HG02678 (cell line): ENCODE measurements around the gene CDH13.

Experiments
- ATAC-seq: cut with Tn5 transposase; IDR thresholded peaks from one replicate; pipeline ENCODE4 v1.9.1; 2021; ENCODE audit warnings: mild to moderate bottlenecking, moderate library complexity; ENCODE audit not compliant: unreplicated experiment

The CDH13 gene

DNA sequence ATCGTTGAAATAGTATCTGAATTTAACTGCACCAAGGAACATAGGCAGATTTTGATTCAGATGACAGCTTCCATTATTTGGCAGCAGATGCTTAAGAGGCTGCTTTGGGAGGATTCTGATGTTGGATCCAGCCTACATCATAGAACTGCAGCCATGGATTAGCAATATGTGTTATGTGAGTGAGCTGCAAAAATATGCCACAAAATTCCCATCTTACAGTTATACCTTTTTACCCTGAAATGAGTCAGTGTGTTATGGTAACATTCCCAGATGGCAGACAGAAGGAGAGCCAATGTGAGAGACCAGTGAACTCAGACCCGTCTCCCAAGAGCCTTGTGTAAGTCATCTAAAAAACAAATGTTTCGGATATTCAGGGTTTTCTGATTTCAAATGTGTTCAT, 206.1 kb downstream of the CDH13 start:
- ATAC-seq = no peak

GRCh38 chr16:82833378-82833993, 206.7 kb downstream of the CDH13 start:
- ATAC-seq = no peak

DNA sequence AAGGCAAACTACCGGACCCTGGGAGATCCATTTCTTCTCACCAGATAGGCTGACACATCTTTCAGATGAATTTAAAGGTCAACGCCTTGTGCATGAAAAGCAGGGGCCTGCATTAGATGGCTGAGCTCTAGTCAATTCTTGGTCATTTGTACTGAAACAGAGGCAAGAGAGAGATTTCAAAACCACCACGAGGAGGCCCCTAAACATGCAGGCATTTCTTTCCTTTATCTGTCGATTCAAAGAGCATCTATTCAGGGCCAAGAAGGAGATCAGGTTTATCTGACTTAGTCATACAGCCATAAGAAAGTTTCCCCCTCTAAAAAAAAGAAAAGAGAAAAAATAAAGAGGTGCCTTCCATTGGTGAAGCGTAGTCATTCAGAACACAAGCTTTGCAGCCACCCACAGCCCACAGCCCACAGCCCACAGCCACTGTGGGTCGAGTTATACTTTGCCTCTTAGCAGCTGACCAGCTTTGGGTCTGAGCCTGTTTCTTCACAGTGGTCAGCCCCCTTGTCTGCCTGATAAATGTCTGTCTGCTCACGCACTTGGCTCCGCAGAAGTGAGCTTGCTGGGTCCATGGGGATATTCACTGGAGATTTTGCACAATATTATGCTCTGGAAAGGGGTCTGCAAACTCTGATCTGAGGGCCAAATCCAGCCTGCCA, 207.5 kb downstream of the CDH13 start:
- no peak for ATAC-seq

DNA sequence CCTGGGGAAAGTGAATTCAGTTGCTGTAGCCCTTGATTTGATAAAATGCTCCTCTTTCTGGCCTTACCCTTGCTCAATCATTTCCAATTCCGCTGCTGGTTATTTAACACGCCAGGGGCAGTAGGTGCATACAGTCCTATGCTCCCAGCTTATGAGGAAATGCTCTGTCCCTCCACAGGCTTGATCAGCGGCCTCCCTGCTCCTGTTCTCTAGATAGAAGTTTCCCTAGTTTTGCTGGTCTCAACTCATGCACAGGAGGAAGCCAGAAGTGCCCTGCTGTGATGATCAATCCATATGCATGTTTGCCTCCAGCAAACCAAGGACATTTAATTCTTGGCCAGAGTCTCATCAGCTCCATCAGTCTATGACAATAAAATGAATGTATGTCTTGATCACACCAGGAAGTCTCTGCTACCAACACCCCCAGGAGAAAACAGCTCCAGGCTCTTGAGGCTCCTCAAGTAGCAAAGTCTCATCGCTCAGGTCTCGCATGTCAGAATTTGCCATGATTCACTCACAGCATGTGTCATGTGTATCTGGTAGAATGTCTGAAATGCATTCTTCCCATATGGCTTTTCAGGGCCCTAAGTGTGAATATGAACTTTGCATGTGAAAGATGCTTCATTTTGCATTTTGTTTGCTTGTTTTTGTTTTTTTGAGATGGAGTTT, 208.9 kb downstream of the CDH13 start:
- no peak for ATAC-seq

DNA sequence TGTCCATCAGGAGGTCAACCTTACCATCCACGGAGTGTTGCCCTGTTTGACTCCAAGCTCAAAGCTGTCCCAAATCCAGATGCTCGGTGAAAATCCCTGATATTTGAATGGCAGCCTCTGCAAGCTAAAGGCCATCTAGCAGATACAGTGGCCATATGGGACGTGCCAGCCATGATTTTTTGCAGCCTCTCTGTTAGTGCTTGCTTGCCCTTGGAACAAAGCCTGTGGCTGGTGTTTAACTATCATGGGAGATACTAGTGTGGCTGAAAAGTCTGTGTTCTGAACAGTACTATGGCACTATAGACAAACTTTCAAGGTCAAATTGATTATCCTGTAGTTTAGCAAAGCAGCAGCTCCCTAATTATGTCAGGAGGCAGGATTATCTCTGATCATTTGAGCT, 214.3 kb downstream of the CDH13 start:
- ATAC-seq = no peak

DNA sequence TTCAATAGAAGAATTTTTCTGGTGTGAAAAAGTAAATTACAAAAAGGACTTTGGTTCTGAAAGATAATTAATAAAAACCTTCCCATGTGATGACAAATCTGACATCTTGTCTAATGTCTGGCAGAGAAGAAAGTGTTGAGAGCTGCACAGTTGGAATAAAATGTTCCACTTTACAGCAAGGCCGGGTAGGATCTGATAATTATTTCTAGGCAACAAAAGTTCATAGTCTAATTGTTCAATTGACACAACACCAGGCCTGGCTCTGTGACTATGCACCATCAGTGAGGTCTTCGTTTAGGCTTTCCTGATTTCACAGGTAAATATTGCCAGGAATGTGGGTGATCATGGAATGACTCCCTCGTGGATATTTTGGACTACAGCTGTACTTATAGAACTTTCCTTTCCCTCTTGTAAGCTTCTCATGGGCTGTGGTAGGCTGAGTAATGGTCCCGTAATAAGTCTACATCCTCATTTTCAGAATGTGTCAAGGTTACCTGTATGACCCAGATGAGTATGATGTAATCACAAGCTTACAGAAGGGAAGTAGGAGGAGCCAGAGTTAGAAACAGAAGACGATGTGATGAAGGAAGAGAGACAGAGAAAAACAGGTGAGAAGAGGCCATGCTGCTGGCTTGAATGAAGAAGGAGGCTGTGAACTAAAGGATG, 217.0 kb downstream of the CDH13 start:
- ATAC-seq = no peak

DNA sequence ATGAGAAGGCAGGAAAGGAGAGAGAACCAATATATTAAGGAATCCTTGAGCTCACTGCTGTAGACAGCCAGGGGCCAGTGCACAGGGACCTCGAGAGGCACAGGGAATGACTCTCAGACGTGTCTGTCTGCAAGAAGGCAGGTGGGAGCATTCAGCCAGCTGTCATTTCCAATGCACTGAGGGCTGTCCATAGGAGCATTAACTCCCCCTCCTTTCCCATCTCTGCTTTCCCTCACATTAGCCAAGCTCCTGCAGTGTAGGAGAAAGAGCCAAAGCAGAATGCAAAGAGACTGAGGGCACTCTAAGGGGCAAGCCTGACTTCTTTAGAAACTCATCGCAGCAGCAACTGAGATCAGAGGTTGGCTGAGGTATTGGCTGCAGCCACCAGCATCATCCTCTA, 218.3 kb downstream of the CDH13 start:
- ATAC-seq = no peak

GRCh38 chr16:82846806-82847205, 220.0 kb downstream of the CDH13 start:
- no peak for ATAC-seq

DNA sequence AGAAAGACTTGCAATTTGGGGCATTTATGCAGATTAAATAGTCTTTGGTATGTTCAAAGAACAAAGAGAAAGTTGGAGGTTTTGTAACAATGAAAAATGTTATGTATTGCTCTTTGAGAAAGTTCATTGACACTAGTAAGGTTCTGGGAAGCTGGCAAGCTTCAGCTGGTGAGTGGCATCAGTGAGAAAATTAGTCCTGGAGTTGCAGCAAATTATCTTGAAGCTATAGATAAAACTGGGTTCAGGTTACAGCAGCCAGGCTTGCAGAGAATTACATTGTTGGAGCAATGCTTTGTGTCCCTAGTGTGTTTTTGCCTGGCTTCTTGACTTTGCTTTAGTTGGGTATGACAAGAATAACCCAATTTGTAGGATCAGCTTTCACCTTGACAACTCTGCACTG, 221.2 kb downstream of the CDH13 start:
- ATAC-seq = no peak

GRCh38 chr16:82852388-82853008, 225.7 kb downstream of the CDH13 start:
- ATAC-seq = no peak

- no peak for ATAC-seq
Measured at GRCh38 chr16:82855471-82855870, 228.7 kb downstream of the CDH13 start.

DNA sequence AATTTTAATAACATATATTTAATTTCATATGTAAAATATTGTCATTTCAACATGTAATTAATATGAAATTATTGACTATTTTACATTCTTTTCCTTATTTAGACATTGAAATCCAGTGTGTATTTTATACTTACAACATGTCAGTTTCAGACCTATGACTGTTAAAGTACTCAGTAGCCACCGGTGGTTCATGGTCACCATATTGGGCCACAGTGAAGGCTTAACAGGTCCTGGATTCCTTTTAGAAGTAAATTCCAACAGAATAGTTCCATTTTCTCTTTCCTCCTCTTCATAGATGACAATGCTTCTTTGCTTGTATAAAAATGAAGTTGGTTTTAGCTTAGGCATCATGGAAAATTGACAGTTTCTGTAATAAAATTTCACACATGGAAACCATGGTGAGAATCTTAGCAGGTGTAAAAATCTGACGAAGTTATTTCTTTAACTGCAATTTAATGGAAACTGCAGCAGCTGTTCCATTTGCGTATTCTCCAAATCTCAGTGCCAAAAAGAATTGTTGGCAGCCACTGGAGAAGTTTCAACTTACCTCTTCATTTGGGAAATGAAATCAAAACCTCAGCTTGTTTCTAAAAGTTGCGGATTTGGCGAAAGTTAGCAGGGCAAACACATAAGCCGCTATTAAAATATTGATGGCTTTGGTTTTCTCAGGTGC, 231.1 kb downstream of the CDH13 start:
- no peak for ATAC-seq

DNA sequence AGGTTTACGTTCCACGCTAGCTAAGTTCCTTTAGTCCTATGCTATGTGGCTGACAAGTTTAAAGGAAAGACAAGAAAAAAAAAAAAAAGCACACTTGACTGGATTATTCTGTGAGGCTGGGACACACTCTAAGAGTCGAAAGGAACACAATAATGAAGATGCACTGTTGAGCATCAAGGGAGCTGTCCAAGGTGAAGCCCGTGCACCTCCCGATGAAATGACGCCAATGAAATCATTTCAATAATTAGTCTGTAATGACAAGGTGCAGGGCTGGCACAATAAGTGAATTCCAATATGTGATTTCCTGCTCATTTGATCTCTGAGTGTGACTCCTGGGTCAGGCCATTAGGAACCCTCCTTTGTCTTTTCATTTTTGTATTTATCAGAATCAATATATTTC, 232.9 kb downstream of the CDH13 start:
- no peak for ATAC-seq

GRCh38 chr16:82860071-82860470, 233.3 kb downstream of the CDH13 start:
- ATAC-seq = no peak

GRCh38 chr16:82862057-82862456, 235.3 kb downstream of the CDH13 start:
- ATAC-seq = no peak

DNA sequence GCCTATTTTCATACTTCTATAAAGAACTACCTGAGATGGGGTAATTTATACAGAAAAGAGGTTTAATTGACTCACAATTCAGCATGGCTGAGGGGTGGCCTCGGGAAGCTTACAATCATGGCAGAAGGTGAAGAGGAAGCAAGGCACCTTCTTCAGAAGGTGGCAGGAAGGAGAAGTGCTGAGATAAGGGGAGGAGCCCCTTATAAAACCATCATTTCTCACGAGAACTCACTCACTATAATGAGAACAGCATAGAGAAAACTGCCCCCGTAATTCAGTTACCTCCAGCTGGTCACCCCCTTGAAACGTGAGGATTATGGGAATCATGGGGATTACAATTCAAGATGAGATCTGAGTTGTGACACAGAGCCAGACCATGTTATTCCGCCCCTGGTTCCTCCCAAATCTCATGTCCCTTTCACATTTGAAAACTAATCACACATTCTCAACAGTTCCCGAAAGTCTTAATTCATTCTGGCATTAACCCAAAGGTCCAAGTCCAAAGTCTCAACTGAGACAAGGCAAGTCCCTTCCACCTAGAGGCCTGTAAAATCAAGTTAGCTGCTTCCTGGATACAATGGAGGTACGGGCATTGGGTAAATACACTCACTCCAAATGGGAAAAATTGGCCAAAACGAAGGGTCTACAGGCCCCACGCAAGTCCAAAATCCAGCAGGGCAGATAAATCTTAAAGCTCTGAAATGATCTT, 237.7 kb downstream of the CDH13 start:
- no peak for ATAC-seq

DNA sequence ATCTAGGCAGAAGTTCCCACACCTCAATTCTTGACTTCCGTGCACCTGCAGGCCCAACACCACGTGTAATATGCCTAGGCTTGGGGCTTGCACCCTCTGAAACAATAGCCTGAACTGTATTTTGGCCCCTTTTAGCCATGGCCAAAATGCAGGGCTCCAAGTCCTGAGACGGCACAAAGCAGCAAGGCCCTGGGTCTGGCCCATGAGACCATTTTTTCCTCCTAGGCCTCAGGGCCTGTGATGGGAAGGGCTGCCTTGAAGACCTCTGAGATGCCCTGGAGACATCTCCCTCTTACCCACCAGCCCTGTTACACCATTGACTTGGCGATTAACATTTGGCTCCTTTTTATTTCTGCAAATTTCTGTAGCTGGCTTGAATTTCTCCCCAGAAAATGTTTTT, 238.6 kb downstream of the CDH13 start:
- ATAC-seq = no peak

- ATAC-seq = no peak
Measured at GRCh38 chr16:82867485-82867884, 240.7 kb downstream of the CDH13 start.

- ATAC-seq = no peak
Measured at GRCh38 chr16:82874271-82874670, 247.5 kb downstream of the CDH13 start.

GRCh38 chr16:82874672-82875071, 247.9 kb downstream of the CDH13 start:
- ATAC-seq = no peak
